Neural cell (in vitro differentiated cells): ENCODE data around the gene SGCD.

Experiments used
- EZH2 ChIP-seq: fragments of 200-600, 300-800 bp; shearing (Covaris generic), sonication (generic); IDR thresholded peaks from 2 replicates; pipeline ENCODE4 v1.6.1; 2014; ENCODE audit warnings: antibody characterized with exemption, low read length, borderline replicate concordance, mild to moderate bottlenecking; ENCODE audit not compliant: insufficient read depth, poor library complexity, severe bottlenecking
- POLR2AphosphoS5 ChIP-seq: IDR thresholded peaks from 2 replicates; pipeline ENCODE4 v1.6.1; 2012
- RAD21 ChIP-seq: fragments of 450-650 bp; conservative IDR thresholded peaks from 2 replicates; pipeline ENCODE4 v1.6.1; 2014; ENCODE audit warnings: antibody characterized with exemption, mild to moderate bottlenecking, moderate library complexity
- SMC3 ChIP-seq: fragments of 450-650 bp; conservative IDR thresholded peaks from 2 replicates; pipeline ENCODE4 v1.6.1; 2014; ENCODE audit warnings: antibody characterized with exemption, mild to moderate bottlenecking, moderate library complexity; ENCODE audit not compliant: poor library complexity
- TF ChIP-seq, protein P1 (sequence below): fragments of 450-650 bp; IDR thresholded peaks from 2 replicates; pipeline ENCODE4 v1.5.1; 2014; ENCODE audit warnings: antibody characterized with exemption, mild to moderate bottlenecking, moderate library complexity; ENCODE audit not compliant: poor library complexity, severe bottlenecking

DNA sequence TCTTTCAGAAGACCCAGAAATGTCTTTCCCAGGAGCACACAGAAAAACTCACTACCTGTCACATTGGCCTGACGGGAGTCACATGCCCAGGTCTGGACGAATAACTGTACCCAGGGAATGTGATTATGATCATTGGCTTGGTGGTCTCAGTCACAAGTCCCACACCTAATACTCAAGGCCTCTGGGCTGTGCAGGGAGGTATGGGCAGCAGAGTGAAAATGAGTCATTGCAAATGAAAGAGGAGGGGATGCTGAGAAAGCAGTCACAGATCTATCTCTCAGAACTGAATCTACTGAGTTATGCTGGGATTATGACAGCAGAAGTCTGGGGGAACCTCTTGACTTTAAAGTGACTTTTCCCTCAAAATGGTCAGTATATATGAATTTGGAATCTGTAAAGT is 36.9 kb downstream of the SGCD start:
- TF ChIP-seq, protein P1, sequence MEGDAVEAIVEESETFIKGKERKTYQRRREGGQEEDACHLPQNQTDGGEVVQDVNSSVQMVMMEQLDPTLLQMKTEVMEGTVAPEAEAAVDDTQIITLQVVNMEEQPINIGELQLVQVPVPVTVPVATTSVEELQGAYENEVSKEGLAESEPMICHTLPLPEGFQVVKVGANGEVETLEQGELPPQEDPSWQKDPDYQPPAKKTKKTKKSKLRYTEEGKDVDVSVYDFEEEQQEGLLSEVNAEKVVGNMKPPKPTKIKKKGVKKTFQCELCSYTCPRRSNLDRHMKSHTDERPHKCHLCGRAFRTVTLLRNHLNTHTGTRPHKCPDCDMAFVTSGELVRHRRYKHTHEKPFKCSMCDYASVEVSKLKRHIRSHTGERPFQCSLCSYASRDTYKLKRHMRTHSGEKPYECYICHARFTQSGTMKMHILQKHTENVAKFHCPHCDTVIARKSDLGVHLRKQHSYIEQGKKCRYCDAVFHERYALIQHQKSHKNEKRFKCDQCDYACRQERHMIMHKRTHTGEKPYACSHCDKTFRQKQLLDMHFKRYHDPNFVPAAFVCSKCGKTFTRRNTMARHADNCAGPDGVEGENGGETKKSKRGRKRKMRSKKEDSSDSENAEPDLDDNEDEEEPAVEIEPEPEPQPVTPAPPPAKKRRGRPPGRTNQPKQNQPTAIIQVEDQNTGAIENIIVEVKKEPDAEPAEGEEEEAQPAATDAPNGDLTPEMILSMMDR, result no peak
- TF ChIP-seq SMC3, result no peak
- no peak for TF ChIP-seq EZH2
- TF ChIP-seq RAD21, result no peak
- TF ChIP-seq POLR2AphosphoS5, result no peak
